Caco-2 (cell line): ENCODE data around the gene GPANK1. TPM values are rescaled to one million over a fixed set of nuclear protein-coding genes. Genes with fewer than 3 reads are reported as not detected.

ENCODE experiments used
- BruUV-seq: library from RNA; stranded (reverse); fragments of 400-500 nt; replicated peaks from 2 replicates; lab custom pipeline; 2021; lab: Mats Ljungman, UMichigan
- CTCF ChIA-PET: fragments of 300-600 bp; sonication (Branson Sonifier 250); formaldehyde crosslinking; loops from one replicate; lab custom pipeline; 2022; ENCODE audit warnings: antibody characterized with exemption; lab: Charles Lee
- POLR2A ChIA-PET: fragments of 300-600 bp; sonication (Branson Sonifier 250); formaldehyde crosslinking; loops from one replicate; lab custom pipeline; 2022; ENCODE audit warnings: antibody characterized with exemption; lab: Charles Lee
- DNase-seq, 2 experiments: peaks; one replicate each; pipeline versions ENCODE4 v3.0.0 to v3.0.0-alpha.2; 2020 to 2022
- H3K27me3 ChIP-seq: replicated peaks from 2 replicates; pipeline ENCODE4 v1.6.0; 2011; ENCODE audit warnings: low read length; ENCODE audit not compliant: control insufficient read depth, insufficient read depth
- H3K36me3 ChIP-seq: 2 replicates; pipeline ENCODE4 v1.5.1; 2011; ENCODE audit warnings: low read length; ENCODE audit not compliant: control insufficient read depth, insufficient read depth
- H3K4me1 ChIP-seq: fragments of 250-450 bp; sonication (Bioruptor Pico); 2 replicates; pipeline ENCODE4 v1.5.1; 2020; ENCODE audit warnings: mild to moderate bottlenecking
- H3K4me3 ChIP-seq: 2 replicates; pipeline ENCODE4 v1.5.1; 2011; ENCODE audit warnings: low read depth, mild to moderate bottlenecking, control low read depth, low read length
- H3K9me3 ChIP-seq: fragments of 250-450 bp; sonication (Bioruptor Pico); 2 replicates; pipeline ENCODE4 v1.5.1; 2020; ENCODE audit warnings: mild to moderate bottlenecking, moderate library complexity
- H3K27ac Mint-ChIP-seq: one replicate; pipeline ENCODE4 v1.8.0; 2022; ENCODE audit warnings: mixed read lengths; ENCODE audit not compliant: unreplicated experiment
- H3K27me3 Mint-ChIP-seq: one replicate; pipeline ENCODE4 v1.8.0; 2022; ENCODE audit warnings: mixed read lengths; ENCODE audit not compliant: insufficient read depth, unreplicated experiment
- H3K36me3 Mint-ChIP-seq: one replicate; pipeline ENCODE4 v1.8.0; 2022; ENCODE audit warnings: mild to moderate bottlenecking, mixed read lengths; ENCODE audit not compliant: insufficient read depth, unreplicated experiment
- H3K4me1 Mint-ChIP-seq: one replicate; pipeline ENCODE4 v1.8.0; 2022; ENCODE audit warnings: low read depth, mixed read lengths; ENCODE audit not compliant: unreplicated experiment
- H3K4me3 Mint-ChIP-seq: one replicate; pipeline ENCODE4 v1.8.0; 2022; ENCODE audit warnings: mild to moderate bottlenecking, moderate library complexity, mixed read lengths; ENCODE audit not compliant: unreplicated experiment
- H3K9me3 Mint-ChIP-seq: one replicate; pipeline ENCODE4 v1.8.0; 2022; ENCODE audit warnings: mixed read lengths; ENCODE audit not compliant: unreplicated experiment
- intact Hi-C: fragments of 100-400 bp; cut with micrococcal nuclease; formaldehyde crosslinking; loops from one replicate; pipeline ENCODE4 v1.10.0; 2022; ENCODE audit not compliant: unreplicated experiment
- total RNA-seq: library from RNA; stranded (reverse); gene quantifications from 2 replicates; pipeline ENCODE4 v1.2.3, GENCODE V29; 2022
- TF ChIP-seq, protein P1 (sequence below), 2 experiments: fragments of 200-600 bp in 1 of 2; IDR thresholded peaks; 1 replicate in 1 of 2; 2 replicates in 1 of 2; pipeline versions ENCODE4 v1.5.1 to v1.8.0; 2011 to 2022; ENCODE audit warnings: antibody characterized with exemption in 1 of 2, control low read depth in 1 of 2, inconsistent platforms in 1 of 2, low read depth in 1 of 2, low read length in 1 of 2, mild to moderate bottlenecking in 1 of 2, moderate library complexity in 1 of 2; ENCODE audit not compliant: insufficient read depth in 1 of 2, severe bottlenecking in 1 of 2, unreplicated experiment in 1 of 2

Gene GPANK1
- total RNA-seq, 1 experiment from 2014 or later = 20.3 TPM

DNA sequence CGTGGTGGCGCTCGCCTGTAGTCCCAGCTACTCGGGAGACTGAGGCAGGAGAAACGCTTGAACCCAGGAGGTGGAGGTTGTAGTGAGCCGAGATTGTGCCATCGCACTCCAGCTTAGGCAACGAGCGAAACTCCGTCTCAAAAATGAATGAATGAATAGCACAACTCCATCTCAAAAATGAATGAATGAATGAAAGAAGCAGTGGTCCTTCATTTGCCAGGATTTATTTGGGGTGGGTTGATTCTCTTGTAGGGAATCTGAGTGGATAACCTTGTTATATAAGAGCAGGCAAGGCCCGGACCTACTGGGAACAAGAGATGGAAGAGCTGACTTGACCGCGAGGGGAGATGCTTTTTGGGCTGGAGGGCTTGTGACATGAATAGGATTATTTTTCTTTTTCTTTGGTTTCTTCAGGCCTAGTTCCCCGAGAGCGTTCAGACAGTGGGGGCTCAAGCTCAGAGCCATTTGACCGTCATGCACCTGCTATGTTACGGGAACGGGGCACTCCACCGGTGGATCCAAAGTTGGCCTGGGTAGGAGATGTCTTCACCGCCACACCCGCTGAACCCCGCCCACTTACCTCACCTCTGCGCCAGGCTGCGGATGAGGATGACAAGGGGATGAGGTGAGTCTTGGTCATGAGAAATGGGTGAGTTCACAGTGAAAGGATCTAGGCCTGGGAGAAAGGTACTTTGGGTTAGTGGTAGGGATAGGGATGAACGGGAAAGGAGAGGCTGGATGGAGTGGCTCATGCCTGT lies 34.4 kb downstream of the GPANK1 start:
- H3K4me3 ChIP-seq = no peak overlapping the region
- peaks cover 15% of the 10 kb centered on the region for H3K36me3 ChIP-seq
- intact Hi-C loops = no loop called here
- no peaks in the 10 kb centered on the region for H3K4me1 ChIP-seq
- BruUV-seq = no TSS peak
- H3K27me3 Mint-ChIP-seq = no peaks in the 10 kb centered on the region
- POLR2A ChIA-PET = no interaction called here
- H3K4me3 Mint-ChIP-seq = no peak overlapping the region
- H3K9me3 Mint-ChIP-seq = no peaks in the 10 kb centered on the region
- TF ChIP-seq, protein P1, sequence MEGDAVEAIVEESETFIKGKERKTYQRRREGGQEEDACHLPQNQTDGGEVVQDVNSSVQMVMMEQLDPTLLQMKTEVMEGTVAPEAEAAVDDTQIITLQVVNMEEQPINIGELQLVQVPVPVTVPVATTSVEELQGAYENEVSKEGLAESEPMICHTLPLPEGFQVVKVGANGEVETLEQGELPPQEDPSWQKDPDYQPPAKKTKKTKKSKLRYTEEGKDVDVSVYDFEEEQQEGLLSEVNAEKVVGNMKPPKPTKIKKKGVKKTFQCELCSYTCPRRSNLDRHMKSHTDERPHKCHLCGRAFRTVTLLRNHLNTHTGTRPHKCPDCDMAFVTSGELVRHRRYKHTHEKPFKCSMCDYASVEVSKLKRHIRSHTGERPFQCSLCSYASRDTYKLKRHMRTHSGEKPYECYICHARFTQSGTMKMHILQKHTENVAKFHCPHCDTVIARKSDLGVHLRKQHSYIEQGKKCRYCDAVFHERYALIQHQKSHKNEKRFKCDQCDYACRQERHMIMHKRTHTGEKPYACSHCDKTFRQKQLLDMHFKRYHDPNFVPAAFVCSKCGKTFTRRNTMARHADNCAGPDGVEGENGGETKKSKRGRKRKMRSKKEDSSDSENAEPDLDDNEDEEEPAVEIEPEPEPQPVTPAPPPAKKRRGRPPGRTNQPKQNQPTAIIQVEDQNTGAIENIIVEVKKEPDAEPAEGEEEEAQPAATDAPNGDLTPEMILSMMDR (IDR thresholded peaks at IDR 0.05; ENCODE audit: insufficient read depth in 1 of 2, low read depth in 1 of 2, low read length in 1 of 2, severe bottlenecking in 1 of 2, unreplicated experiment in 1 of 2) = no peak
- no peaks in the 10 kb centered on the region for H3K4me1 Mint-ChIP-seq
- no peak overlapping the region for H3K27ac Mint-ChIP-seq
- no peaks in the 10 kb centered on the region for H3K9me3 ChIP-seq
- CTCF ChIA-PET = no interaction called here
- H3K27me3 ChIP-seq = no peaks in the 10 kb centered on the region
- no peak for DNase-seq
- H3K36me3 Mint-ChIP-seq = peaks cover 91% of the 10 kb centered on the region

DNA sequence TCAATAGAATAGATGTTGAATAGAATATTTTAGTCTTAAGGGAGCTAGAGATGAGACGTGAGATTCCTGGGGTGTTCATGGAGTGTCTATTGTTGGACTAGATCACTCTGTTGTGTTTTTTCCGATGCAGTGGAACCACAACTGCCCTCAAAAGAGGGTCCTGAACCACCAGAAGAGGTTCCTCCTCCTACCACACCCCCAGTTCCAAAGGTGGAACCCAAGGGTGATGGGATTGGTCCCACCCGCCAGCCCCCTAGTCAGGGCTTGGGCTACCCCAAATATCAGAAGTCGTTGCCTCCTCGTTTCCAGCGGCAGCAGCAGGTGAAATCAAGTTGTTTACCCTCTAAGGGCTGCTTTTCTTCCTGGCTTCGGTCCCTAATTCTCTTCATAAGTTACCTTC lies 35.8 kb downstream of the GPANK1 start:
- CTCF ChIA-PET = no interaction called here
- H3K27ac Mint-ChIP-seq = no peak overlapping the region
- H3K4me3 ChIP-seq = no peak overlapping the region
- TF ChIP-seq, protein P1 (IDR thresholded peaks at IDR 0.05; ENCODE audit: insufficient read depth in 1 of 2, low read depth in 1 of 2, low read length in 1 of 2, severe bottlenecking in 1 of 2, unreplicated experiment in 1 of 2) = no peak
- no peak for DNase-seq
- peaks cover 22% of the 10 kb centered on the region for H3K36me3 ChIP-seq
- no TSS peak for BruUV-seq
- H3K27me3 Mint-ChIP-seq = no peaks in the 10 kb centered on the region
- no peaks in the 10 kb centered on the region for H3K27me3 ChIP-seq
- intact Hi-C loops = no loop called here
- H3K9me3 ChIP-seq = no peaks in the 10 kb centered on the region
- no peaks in the 10 kb centered on the region for H3K4me1 ChIP-seq
- H3K4me3 Mint-ChIP-seq = no peak overlapping the region
- H3K9me3 Mint-ChIP-seq = no peaks in the 10 kb centered on the region
- H3K36me3 Mint-ChIP-seq = peaks cover 91% of the 10 kb centered on the region
- POLR2A ChIA-PET = interaction anchor here (0.6 kb wide), 1 partner anchor 77 kb away, joined by 3 read pairs; no protein-coding TSS in a partner anchor
- H3K4me1 Mint-ChIP-seq = no peaks in the 10 kb centered on the region

DNA sequence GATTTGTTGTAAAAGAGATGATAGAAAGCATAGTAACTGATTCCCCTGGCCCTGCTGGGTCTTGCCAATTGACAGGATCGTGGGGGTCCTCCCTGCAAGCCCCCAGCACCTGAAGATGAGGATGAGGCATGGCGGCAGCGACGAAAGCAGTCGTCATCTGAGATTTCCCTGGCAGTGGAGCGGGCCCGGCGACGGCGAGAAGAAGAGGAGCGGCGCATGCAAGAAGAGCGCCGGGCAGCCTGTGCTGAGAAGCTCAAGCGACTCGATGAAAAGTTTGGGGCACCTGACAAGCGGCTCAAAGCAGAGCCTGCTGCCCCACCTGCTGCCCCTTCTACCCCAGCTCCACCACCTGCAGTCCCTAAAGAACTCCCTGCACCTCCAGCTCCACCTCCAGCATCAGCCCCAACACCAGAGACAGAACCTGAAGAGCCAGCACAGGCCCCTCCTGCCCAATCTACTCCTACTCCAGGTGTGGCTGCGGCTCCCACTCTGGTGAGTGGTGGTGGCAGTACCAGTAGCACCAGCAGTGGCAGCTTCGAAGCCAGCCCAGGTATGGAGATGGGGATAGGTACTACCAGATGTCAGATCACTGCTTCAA lies 37.0 kb downstream of the GPANK1 start:
- H3K9me3 Mint-ChIP-seq = no peaks in the 10 kb centered on the region
- Histone ChIP-seq H3K9me3 (no peaks in the 10 kb centered on the region), H3K27me3 (no peaks in the 10 kb centered on the region), H3K4me3 (no peak overlapping the region), H3K4me1 (0 out of 2 replicates have a peak, but pooled peaks cover under 1% of the 10 kb centered on the region), H3K36me3 (peaks cover 25% of the 10 kb centered on the region)
- intact Hi-C loops = no loop called here
- no peaks in the 10 kb centered on the region for H3K4me1 Mint-ChIP-seq
- H3K4me3 Mint-ChIP-seq = no peak overlapping the region
- H3K27me3 Mint-ChIP-seq = no peaks in the 10 kb centered on the region
- peaks cover 90% of the 10 kb centered on the region for H3K36me3 Mint-ChIP-seq
- BruUV-seq = no TSS peak
- CTCF ChIA-PET = interaction anchor here (0.6 kb wide), 1 partner anchor 255 kb away, joined by 3 read pairs; no protein-coding TSS in a partner anchor
- no peak for DNase-seq
- TF ChIP-seq, protein P1 (IDR thresholded peaks at IDR 0.05; ENCODE audit: insufficient read depth in 1 of 2, low read depth in 1 of 2, low read length in 1 of 2, severe bottlenecking in 1 of 2, unreplicated experiment in 1 of 2) = no peak
- no peak overlapping the region for H3K27ac Mint-ChIP-seq
- POLR2A ChIA-PET = no interaction called here
